Activated CD4-positive, alpha-beta T cell treated with anti-CD3 and anti-CD28 coated beads, Interleukin-2, amount 50 U/mL, for 1 hour (primary cell): Measurements from ENCODE around the gene ECE1.

Source experiments
- DNase-seq: peaks from one replicate; pipeline ENCODE4 v3.0.0-alpha.2; 2020

The ECE1 gene

DNA sequence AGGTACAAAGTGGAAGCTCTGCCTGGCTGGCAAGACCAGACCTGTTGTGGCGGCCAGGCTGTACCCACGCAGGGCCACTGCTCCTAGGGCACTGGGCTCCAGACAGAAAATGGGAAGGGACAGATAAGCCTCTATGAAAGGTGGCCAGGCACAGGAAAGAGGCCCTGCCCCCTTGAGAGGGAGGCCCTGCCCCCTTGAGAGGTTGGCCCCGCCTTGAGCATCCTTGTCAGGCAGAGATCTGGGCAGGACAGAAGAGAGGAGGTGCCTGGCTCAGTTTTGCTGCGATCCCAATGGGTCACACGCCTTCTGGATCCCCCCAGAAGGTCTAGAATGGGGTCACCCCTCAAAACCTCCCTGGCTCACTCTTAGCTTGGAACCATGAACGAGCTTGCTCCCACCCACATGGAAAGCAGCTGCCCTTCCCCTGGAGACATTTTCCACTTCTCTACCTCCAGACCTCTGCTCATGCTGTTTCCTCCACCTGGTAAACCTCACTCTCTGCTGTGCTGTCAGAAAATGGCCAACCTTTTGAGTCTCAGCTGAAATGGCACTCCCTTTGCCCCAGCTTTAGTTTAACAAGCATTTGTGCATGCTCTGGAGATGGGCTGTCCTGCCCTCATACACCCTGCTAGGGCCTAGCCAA, 17.5 kb upstream of the ECE1 start:
- DNase-seq = no peak

DNA sequence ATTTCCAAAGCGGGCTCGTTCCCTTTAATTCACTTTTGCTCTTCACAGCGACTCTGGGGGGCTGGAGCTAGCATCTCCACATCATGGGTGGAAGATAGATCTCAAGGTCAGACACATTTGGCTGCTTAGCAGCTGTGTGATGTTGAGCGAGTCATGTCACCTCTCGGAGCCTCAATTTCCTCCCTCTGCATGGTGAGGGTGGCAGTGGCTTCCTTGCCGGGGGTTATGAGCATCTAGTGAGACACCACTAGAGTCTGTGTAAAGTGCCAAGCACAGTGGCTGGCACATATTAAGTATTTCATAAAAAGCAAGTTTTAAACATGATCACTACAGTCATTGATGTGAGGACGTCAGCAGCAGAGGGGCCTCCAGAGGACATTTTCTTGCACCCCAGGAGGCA, 16.9 kb upstream of the ECE1 start:
- no peak for DNase-seq

- no peak for DNase-seq
Measured at GRCh38 chr1:21305900-21306189, 15.6 kb upstream of the ECE1 start.

DNA sequence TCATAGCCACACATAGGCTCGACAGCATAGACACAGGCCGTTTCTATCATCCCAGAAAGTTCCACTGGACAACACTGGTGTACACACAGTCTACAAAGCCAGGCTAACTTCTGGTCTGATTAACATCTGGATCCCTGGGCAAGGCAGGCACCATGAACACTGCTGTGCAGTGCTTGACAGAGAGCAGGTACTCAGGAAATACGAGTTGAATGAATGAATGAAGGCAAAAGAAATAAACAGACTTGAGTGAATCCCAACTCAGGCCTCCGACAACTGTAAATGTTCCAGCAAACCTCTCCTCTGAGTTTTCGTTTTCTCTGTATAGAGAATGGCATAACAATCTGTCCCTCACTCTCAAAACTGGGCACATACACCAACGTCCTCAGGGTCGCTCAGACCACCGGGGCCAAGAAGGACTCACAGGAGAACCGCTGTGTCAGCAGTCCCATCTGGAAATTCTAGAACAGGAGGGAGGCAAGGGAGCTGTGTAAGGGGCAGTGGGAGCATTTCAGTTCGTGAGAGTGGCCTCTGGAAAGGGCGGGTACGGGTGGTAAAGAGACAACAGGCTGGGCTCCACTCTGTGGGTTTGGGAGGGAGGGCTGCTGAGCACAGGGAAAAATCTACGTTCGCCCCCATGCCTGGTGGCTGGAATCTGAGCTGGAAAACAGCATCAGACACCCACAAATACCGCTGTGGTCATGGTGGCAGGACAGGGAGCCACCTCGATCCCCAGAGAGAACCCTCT, 15.1 kb upstream of the ECE1 start:
- DNase-seq = no peak

DNA sequence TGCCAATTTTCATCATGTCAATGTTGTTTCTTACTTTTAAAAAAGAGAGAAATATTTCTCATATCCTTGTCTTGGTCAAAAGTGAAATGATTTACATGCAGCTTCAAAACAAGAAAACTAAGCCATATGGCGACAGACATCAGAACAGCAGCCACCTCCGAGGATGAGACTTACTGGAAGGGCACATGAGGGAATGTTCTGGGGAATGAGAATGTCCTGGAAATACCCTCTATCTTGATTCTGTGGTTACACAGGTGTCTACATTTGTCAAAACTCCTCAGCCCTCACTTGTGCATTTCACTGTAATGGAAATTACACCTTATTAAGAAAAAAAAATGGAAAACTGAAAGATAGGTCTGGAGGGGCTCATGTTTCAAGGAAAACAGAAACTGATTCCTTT, 14.2 kb upstream of the ECE1 start:
- DNase-seq = no peak

GRCh38 chr1:21302747-21303715, 12.8 kb upstream of the ECE1 start:
- DNase-seq = no peak

DNA sequence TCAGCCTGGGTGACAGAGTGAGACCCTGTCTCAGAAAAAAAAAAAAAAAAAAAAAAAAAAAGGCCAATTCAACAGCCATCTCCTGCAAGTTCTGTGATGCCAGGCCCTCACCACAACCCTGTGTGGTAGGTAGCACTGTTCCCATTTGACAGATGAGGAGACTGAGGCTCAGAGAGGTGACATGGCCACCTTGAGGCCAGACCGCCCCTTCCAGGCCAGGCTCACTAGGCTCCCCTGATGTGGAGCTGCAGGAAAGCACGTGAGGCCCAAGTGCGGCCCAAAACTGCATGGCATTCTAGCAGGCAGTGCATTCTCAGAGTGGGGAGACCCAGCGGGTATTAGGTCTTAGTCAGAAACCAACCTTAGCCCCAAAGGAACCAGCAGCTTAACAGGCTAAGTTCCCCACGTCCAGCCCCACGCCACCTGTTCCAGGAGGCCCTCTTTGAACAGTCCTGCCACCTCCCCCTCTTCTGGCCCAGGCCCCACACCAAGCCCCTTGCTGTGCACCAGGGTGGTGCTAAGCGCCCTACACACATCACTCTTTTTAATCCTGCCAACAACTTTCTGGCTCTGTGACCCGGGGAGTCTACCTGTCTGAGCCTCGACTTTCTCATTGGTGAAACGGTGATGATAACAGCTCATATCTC, 11.7 kb upstream of the ECE1 start:
- DNase-seq = no peak

DNA sequence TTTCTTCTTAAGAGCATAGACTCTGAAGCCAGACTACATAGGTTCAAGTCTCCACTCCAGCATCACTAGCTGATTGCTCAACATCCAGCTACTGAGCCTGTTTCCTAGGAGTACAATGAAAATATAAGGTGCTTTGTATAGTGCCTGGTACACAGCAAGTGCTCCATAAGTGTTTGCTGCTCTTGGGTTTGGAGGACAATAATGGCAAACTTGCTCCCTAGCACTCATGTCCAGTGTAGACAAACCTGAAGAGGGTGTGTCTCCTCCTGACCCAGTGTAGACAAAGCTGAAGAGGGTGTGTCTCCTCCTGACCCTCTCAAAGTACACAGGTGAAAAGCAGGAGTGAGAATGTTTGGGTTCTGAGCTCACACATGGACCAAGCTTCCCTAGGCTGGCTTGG, 10.5 kb upstream of the ECE1 start:
- DNase-seq = no peak

GRCh38 chr1:21299780-21300395, 9.6 kb upstream of the ECE1 start:
- DNase-seq = no peak

DNA sequence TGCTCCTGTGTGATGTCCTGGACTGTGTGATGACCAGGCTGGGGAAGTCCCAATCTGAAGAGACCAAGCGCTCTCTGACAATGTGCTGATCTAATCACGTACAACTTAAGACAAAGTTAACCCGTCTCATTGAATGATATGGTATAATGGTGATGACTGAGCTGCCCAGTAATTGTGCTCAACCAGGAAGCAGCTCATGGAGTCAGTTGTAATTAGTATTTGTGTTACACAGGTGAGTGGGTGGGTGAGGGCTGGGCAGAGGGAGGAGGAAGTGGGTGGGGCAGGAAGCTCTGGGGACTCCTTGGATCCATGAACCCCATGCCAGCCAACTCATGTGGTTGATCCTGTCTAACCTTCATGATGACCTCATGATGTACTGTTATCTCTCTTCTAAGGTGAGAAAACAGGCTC, 8.7 kb upstream of the ECE1 start:
- DNase-seq = no peak

DNA sequence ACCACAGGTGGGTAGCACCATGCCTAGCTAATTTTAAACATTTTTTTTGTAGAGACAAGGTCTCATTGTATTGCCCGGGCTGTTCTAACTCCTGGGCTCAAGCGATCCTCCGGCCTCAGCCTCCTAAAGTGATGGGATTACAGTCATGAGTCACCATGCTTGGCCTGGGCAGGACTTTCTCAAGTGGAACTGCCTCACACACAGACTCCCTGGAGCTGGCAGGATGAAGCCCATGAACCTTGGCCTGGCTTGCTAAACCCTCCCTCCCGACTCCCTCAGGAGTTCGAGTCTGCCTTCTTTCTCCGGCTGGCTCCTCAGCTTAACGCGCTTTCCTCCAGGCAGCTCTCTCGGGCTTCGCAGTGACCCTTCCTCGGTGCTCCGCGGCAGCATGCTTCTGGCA, 7.7 kb upstream of the ECE1 start:
- DNase-seq = no peak

- DNase-seq = no peak
Measured at GRCh38 chr1:21296509-21297354, 6.5 kb upstream of the ECE1 start.

DNA sequence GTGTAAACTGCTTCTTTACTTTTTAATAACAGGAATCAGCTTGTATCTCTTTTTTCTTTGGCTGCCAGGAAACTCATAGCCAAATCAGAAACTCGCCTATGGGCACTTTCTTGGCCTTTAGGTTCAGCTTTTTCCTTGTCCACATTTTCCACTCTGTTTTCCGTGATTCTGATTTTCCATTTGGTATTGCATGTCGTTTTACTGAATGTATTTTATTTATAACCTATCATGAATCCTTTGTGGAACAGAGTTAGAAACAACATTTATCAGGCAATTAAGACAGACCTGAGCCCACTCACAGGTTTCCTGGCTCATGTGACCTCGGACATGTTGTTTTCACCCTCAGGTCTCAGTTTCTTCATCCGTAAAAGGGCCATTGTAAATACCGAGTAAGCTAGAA, 5.3 kb upstream of the ECE1 start:
- DNase-seq = no peak

DNA sequence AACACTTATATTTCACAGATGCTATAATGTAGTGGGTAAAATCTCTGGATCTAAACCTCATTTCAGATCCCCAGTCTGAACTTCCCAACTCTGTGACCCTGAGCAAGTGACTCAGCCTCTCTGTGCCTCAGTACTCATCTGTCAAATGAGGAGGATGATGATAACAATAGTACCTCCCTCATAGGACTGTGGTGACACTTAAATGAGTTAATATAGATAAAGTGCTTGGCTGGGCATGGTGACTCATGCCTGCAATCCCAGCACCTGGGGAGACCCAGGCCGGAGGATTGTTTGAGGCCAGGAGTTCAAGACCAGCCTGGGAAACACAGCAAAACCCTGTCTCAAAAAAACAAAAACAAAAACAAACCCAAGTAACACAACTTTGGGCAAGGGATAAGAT, 4.7 kb upstream of the ECE1 start:
- peak; percentile 45 for DNase-seq

DNA sequence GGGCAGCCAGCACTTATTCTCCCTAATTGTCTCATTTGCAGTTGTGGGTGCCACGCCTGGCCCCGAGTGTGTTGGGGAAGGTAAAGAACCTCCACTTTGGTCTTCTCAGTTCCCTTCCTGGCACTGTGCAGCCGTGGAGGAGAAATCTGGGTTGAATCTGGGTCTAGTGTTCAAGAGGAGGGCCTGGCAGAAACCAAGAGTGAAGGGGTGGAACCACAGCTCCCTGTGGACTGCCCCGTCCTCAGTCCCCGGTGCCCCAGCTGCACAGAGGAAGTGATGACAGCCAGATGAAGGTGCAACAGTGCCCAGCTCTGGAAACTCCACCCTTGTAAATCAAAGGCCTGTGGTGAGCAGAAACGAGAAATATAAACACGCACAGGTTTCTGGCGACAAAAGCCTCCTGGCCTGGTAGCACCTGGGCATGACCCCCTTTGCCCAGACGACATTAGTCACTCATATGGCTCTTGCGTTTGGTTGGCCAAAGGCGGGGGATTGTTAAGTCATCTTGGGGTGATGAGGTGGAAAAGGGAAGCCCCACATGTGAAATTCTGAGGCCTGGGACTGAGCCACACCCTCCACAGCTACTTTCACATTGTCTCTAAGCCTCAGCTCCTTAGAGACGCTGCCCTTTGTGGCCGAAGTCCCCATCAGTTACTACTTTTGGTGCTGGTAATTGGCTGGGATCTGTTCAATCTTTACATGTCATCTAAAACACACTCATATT, 4.2 kb upstream of the ECE1 start:
- DNase-seq = peak; percentile 87

DNA sequence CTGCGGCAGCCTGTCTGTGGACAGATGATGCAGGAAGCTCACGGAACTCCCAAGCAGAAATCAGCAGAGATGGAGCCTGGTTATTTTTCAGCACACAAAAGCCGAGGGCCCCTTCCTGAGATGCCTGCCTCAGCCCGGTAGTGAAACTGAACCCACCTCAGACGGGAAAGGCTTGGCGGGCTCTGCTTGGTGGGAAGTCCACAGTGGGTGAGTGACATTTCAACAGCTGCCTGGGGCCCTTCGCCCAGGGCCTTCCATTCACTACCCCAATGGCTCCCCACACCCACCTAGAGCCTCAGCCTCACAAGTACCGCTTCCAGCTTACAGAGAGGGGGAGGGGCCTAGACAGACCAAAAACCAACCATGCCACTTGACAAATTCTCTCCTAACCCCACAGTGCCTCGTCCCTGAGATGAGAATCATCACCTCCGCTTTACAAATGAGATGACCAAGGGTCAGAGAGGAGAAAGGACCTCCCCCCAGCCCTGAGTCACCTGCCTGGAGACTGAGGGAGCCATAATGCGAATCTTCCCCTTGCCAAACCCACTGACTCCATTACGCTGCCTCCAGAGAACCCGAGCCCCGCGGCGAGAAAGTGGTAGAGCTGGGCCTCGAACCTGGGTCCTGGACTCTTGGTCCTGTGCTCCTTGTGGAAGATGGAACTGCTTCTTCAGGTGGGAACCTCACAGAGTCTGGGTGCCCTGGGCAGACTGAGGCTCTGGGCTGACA, 3.4 kb upstream of the ECE1 start:
- peak; percentile 63 for DNase-seq

GRCh38 chr1:21292984-21293536, 2.8 kb upstream of the ECE1 start:
- peak; percentile 42 for DNase-seq

DNA sequence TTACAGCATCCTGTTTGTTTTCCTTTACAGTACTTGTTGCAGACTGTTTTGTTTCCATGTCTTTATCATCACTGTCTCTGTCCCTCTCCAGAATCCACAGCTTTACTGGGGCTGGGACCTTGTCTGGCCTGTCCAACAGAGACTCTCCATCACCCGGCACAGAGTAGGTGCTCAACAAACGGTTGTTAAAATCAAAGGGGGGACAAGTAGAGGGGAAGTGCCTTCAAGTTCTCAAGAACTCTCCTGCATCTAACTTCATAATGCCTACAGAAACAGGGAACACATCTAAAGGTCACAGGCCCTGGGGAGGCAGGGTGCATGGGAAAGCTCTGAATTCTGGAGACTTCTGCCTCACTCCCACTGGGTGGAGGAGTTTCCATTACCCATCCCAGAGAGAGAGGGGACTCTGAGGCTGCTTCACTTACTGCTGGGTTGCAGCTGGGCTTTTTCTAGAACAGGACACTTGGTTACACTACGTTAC, 2.3 kb upstream of the ECE1 start:
- DNase-seq = no peak

GRCh38 chr1:21291964-21292363, 1.7 kb upstream of the ECE1 start:
- DNase-seq = no peak

DNA sequence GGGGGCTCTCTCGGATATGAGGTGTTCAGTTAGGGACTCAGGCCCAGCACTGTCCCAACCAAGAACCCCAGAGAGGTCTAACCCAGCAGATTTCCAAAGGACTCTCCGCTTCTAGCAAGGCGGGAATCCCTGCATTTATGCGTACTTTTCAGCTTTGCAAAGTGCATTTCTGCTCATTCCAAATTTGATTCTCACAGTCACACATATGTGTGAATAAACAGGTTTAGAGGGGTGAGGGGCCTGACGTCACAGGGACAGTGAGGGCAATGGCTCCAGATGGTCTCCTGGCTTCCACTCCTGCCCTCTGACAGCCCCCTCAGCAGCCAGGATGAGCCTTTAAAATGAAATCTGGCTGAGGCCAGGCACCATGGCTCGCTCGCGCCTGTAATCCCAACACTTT, 921 bp upstream of the ECE1 start:
- no peak for DNase-seq
